Measurements from ENCODE around the gene ARHGEF2.

- TF ChIP-seq MAZ (CRISPR knock-in tag; conservative IDR thresholded peaks at IDR 0.05 in 1 of 2, IDR thresholded peaks at IDR 0.05 in 1 of 2) = no peak
- no peak for TF ChIP-seq MTA2 (IDR thresholded peaks at IDR 0.05; ENCODE audit: low read depth)
- TF ChIP-seq ELF2 (CRISPR knock-in tag; IDR thresholded peaks at IDR 0.05) = no peak
- TF ChIP-seq ZZZ3 (IDR thresholded peaks at IDR 0.05) = no peak
- TF ChIP-seq ZFP91 (CRISPR knock-in tag; IDR thresholded peaks at IDR 0.05) = no peak
Measured at GRCh38 chr1:155931332-155932038, 46.9 kb downstream of the ARHGEF2 start.

Measured in K562 (cell line).